Cardiac fibroblast (primary cell): ENCODE results near the gene PKD1L1.
A peak's percentile ranks its signal among the peaks of the same experiment; 100 is the strongest.

Experiments
- DNase-seq, 2 donors: peaks; one replicate each; pipeline versions ENCODE4 v3.0.0 to v3.0.0-alpha.2; 2010; ENCODE audit warnings: low read depth in 2 of 2
- H3K4me3 ChIP-seq, 2 donors: replicated peaks in 1 of 2; 1 replicate in 1 of 2; 2 replicates in 1 of 2; pipeline ENCODE4 v1.5.1; 2011; ENCODE audit warnings: low read depth in 2 of 2, low read length in 2 of 2, mild to moderate bottlenecking in 2 of 2, moderate library complexity in 1 of 2
- CTCF ChIP-seq: IDR thresholded peaks from one replicate; pipeline ENCODE4 v1.5.1; 2011; ENCODE audit warnings: low read depth, mild to moderate bottlenecking, low read length, inconsistent platforms

Gene PKD1L1

GRCh38 chr7:47902013-47902412 is 46.3 kb downstream of the PKD1L1 start:
- DNase-seq: no peak
- H3K4me3 ChIP-seq: no peak overlapping the region
- TF ChIP-seq CTCF: no peak

- no peak for TF ChIP-seq CTCF
- H3K4me3 ChIP-seq: no peak overlapping the region
- peak in 1 of 2 donors; percentile 70 for DNase-seq
These were observed 46.7 kb downstream of the PKD1L1 start for GRCh38 chr7:47901542-47901941.

GRCh38 chr7:47897831-47898230 is 50.4 kb downstream of the PKD1L1 start:
- no peak overlapping the region for H3K4me3 ChIP-seq
- no peak for TF ChIP-seq CTCF
- DNase-seq: no peak

- no peak for DNase-seq
- no peak for TF ChIP-seq CTCF
- H3K4me3 ChIP-seq: no peak overlapping the region
These were observed 51.4 kb downstream of the PKD1L1 start for GRCh38 chr7:47896809-47897423.

GRCh38 chr7:47895026-47895425 is 53.2 kb downstream of the PKD1L1 start:
- no peak for DNase-seq
- TF ChIP-seq CTCF: no peak
- H3K4me3 ChIP-seq: no peak overlapping the region

- H3K4me3 ChIP-seq: no peak overlapping the region
- TF ChIP-seq CTCF: no peak
- no peak for DNase-seq
These were observed 54.4 kb downstream of the PKD1L1 start for GRCh38 chr7:47893721-47894365.
